GM19043 (cell line): ENCODE data around the gene MYO5B.

Source experiments
- ATAC-seq: cut with Tn5 transposase; IDR thresholded peaks from one replicate; pipeline ENCODE4 v1.9.1; 2021; ENCODE audit warnings: low read depth; ENCODE audit not compliant: unreplicated experiment

Gene MYO5B

GRCh38 chr18:50189160-50189559 lies 5.8 kb downstream of the MYO5B start:
- no peak for ATAC-seq

DNA sequence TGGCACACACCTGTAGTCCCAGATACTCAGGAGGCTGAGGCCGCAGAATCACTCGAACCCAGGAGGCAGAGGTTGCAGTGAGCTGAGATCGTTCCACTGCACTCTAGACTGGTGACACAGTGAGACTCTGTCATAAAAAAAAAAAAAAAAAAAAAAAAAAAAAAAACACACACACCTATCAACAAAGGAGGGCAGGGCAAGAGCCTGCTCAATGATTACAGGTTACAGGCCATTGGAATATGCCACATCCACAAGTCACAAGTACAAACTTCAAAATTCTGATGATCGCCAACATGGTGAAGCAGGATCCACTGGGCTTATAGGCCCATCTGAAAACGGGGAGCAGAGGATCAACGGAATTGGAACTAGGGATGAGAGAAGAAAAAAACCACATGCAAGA lies 6.3 kb downstream of the MYO5B start:
- no peak for ATAC-seq

- no peak for ATAC-seq
Measured at GRCh38 chr18:50187659-50188058, 7.3 kb downstream of the MYO5B start.

GRCh38 chr18:50186385-50186784 lies 8.6 kb downstream of the MYO5B start:
- no peak for ATAC-seq

DNA sequence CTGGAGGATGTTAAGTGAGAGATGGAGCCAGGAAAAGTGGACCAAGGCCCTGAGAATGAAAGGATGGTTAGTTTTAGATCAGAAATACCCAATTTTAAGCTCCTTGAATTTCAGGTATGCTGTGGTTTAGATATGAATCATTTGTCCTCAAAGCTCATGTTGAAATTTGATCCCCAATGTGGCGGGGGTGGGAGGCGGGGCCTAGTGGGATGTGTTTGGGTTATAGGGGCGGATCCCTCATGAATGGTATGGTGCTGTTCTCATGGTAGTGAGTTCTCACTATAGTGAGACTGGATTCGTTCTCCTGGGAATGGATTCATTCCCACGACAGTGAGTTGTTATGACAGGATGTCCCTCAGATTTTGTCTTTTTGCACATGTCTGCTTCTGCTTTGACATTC lies 11.4 kb downstream of the MYO5B start:
- no peak for ATAC-seq

- no peak for ATAC-seq
Measured at GRCh38 chr18:50182511-50182910, 12.4 kb downstream of the MYO5B start.

DNA sequence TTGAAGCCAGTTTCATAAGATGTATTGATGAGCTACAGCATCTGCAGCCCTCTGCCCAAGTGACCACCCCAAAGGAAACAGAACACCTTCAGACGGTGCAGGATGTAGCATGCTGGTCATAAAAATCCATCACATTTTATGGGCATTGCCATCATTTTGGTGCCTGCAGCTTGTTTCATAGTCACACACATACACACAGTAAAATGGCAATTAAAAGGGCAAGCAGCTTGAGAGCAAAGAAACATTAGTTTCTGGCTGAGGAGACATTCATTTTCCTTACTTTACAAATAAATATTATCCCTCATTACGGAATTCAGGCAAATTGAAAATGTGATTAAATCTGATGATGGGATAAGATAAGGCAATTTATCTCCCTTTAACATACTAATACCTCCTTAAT lies 13.4 kb downstream of the MYO5B start:
- ATAC-seq: no peak

DNA sequence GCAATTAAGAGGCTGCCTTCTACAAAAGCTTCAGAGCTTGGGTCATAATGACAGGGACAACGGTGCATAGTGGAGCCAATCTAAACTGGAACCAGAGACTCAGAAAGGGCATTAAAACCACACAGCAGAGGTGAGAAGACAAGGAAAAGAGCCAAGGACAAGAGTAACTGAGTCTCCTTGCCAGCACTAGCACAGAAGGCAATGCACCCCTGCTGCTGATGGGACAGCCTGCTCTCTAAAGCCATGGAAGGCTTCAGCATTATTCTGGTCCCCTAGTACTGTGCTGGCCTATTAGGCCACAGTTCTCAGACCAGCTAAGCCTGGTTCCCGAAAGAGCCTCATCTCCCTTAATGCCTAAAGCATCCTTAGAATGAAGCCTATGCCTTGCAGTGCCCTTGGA lies 15.5 kb downstream of the MYO5B start:
- ATAC-seq: no peak

DNA sequence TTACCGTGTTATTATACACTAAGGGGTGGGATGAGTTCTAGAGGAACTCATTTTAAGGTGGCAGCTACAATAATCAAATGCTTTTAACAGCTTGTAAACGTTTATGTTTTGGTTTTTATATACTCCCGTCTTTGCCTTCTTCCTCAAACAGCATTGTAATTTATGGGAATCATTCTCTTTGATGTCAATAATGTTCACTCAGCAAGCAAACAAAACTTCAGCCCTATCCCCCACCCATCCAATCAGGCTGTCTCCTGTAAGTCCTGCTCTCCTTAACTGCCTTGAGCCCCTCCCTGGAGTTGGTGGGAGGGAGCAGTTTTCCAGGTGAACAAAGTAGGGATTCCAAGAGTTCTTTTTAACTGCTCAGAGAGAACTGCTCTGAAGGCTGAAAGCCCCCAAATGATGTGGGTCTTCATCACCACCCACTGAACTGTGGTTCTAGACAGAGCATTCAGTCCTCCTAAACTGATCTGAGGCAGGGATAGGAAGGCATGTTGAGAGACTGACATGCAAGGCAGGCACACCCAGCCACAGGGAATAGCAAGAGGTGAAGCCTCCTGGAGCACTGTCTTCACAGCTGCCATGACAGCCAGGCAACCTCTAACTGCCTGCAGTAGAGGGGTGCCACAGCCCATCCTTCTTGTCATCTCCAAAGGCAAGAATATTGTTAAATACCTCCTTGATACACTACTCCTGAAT lies 17.5 kb downstream of the MYO5B start:
- no peak for ATAC-seq

DNA sequence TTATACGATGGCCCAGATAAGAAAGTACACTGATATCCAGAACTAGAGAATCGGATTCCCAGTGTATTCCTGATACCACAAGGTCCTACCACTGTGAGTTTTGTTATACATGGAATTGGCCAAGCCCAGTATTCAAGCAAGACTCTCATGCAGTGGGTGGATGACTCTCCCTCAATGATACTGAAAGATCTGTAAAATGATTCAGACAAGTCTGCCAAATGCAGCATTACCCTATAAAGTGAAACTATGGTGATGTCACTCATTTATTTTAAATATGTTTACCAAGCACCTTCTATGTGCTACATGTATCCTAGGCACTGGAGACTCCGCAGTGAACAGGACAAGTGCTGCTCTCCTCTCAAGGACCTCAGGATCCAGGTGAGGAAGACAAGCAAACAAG lies 22.6 kb downstream of the MYO5B start:
- ATAC-seq: no peak

- no peak for ATAC-seq
Measured at GRCh38 chr18:50171406-50171805, 23.5 kb downstream of the MYO5B start.

GRCh38 chr18:50170004-50170403 lies 24.9 kb downstream of the MYO5B start:
- no peak for ATAC-seq

- no peak for ATAC-seq
Measured at GRCh38 chr18:50169149-50169548, 25.8 kb downstream of the MYO5B start.

- no peak for ATAC-seq
Measured at GRCh38 chr18:50167966-50168365, 27.0 kb downstream of the MYO5B start.

DNA sequence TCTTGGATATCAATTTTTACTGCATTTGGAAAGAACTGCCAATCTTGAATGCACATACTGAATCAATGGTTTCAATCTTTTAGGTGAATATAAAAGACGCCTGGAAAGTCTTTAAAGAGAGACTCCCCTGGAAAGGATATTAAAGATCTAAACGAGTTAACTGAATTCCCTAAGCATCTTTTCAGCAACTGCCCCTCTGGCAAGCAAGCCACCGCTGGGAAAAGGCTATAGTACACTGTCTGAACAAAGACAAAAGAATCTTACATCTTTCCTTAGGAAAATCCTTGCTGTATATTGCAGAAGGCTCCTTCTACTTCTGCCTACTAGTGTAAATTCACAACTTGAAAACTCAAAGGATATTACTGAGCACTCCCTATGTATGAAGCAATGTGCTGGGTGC lies 28.0 kb downstream of the MYO5B start:
- ATAC-seq: no peak

DNA sequence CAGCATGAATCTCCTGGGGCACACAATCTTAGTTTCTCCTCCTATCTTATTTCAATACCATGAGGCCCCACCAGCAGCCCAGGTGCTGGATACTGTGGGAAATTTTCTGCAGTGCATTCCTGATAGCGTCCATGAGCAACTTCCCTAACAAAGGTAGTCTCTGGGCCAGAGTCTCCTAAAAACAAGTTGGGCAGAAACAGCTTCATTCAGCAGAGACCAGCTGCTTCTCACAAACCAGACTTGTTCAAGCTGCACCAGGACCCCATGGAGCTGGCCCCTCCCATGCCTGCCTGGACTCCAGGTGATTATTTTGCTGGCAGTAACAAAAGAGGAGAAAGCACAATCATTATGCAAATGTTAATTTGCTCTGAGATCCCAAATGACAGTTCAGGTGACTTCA lies 31.4 kb downstream of the MYO5B start:
- no peak for ATAC-seq

GRCh38 chr18:50162486-50163304 lies 32.3 kb downstream of the MYO5B start:
- no peak for ATAC-seq

DNA sequence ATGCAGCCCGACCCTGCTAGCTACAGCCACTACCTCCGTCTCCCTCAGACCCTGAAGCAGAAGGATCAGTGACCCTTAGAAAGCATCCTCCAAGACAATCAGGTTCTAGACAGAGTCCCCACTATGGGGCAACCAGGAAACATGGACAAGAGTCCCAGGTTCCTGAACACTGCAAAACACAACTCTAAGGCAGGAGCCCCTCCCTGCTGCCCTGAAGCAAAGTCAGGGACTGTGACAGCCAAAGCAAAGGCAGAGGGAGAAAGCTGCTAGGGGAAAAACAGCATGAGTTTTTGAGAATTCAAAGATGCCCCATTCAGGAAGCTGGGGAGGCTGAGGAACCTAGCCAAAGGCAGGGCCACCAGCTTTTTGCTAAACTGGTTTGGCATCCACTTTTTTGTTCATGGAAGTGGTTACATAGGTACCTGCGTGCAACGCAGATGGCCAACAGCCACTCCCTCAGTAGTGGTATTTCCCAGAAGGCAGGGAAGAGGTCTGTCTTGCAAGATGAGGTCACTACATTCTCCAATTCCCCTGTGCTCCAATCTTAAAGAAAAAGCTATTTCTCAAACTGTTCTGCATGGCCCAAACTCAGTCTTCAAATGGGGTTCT lies 33.2 kb downstream of the MYO5B start:
- no peak for ATAC-seq

- ATAC-seq: no peak
Measured at GRCh38 chr18:50159654-50160046, 35.3 kb downstream of the MYO5B start.

- ATAC-seq: no peak
Measured at GRCh38 chr18:50158866-50159653, 35.9 kb downstream of the MYO5B start.

- ATAC-seq: no peak
Measured at GRCh38 chr18:50155406-50155805, 39.5 kb downstream of the MYO5B start.
